Parathyroid adenoma (tissue), 2 donors: Measurements from ENCODE around the gene DOCK10.

ENCODE experiments used
- H2AFZ ChIP-seq: fragments of 300-600 bp; sonication (generic); one replicate; pipeline ENCODE4 v1.7.0; 2017; ENCODE audit warnings: antibody characterized with exemption, mild to moderate bottlenecking
- H3K27ac ChIP-seq: fragments of 300-600 bp; sonication (generic); one replicate; pipeline ENCODE4 v1.7.0; 2017
- H3K27me3 ChIP-seq: fragments of 300-600 bp; sonication (generic); one replicate; pipeline ENCODE4 v1.7.0; 2017; ENCODE audit warnings: low read length; ENCODE audit not compliant: control insufficient read depth, insufficient read depth
- H3K36me3 ChIP-seq: fragments of 300-600 bp; sonication (generic); one replicate; pipeline ENCODE4 v1.7.0; 2017; ENCODE audit warnings: low read length; ENCODE audit not compliant: control insufficient read depth, insufficient read depth
- H3K4me1 ChIP-seq: fragments of 300-600 bp; sonication (generic); one replicate; pipeline ENCODE4 v1.7.0; 2017; ENCODE audit warnings: control low read depth
- H3K4me2 ChIP-seq: fragments of 300-600 bp; sonication (generic); one replicate; pipeline ENCODE4 v1.7.0; 2017; ENCODE audit warnings: low read length
- H3K4me3 ChIP-seq: fragments of 300-600 bp; sonication (generic); one replicate; pipeline ENCODE4 v1.7.0; 2017; ENCODE audit warnings: low read depth, low read length
- H3K79me2 ChIP-seq: fragments of 300-600 bp; sonication (generic); one replicate; pipeline ENCODE4 v1.7.0; 2017; ENCODE audit warnings: control low read depth
- H3K9ac ChIP-seq: fragments of 300-600 bp; sonication (generic); one replicate; pipeline ENCODE4 v1.7.0; 2017; ENCODE audit warnings: mild to moderate bottlenecking
- H3K9me3 ChIP-seq: fragments of 300-600 bp; sonication (generic); one replicate; pipeline ENCODE4 v1.7.0; 2017; ENCODE audit warnings: low read length; ENCODE audit not compliant: control insufficient read depth
- CTCF ChIP-seq: fragments of 300-600 bp; sonication (generic); IDR thresholded peaks from one replicate; pipeline ENCODE4 v1.7.0; 2017; ENCODE audit warnings: antibody characterized with exemption, mild to moderate bottlenecking
- donor health status: primary hyperparathyroidism.

The DOCK10 gene

GRCh38 chr2:224833986-224834385 is 208.3 kb downstream of the DOCK10 start:
- TF ChIP-seq CTCF = no peak
- Histone ChIP-seq H3K36me3 (no peaks in the 10 kb centered on the region), H3K27me3 (no peaks in the 10 kb centered on the region), H2AFZ (no peak overlapping the region), H3K9me3 (no peaks in the 10 kb centered on the region), H3K4me1 (no peaks in the 10 kb centered on the region), H3K4me3 (no peak overlapping the region), H3K9ac (no peak overlapping the region), H3K79me2 (no peaks in the 10 kb centered on the region), H3K27ac (no peak overlapping the region), H3K4me2 (no peak overlapping the region)

- no peak overlapping the region for H3K9ac ChIP-seq
- H3K9me3 ChIP-seq = no peaks in the 10 kb centered on the region
- no peak overlapping the region for H3K4me3 ChIP-seq
- H3K27me3 ChIP-seq = no peaks in the 10 kb centered on the region
- H3K36me3 ChIP-seq = no peaks in the 10 kb centered on the region
- no peak overlapping the region for H3K4me2 ChIP-seq
- H3K27ac ChIP-seq = no peak overlapping the region
- no peak overlapping the region for H2AFZ ChIP-seq
- H3K4me1 ChIP-seq = no peaks in the 10 kb centered on the region
- H3K79me2 ChIP-seq = no peaks in the 10 kb centered on the region
- no peak for TF ChIP-seq CTCF
These were observed 210.1 kb downstream of the DOCK10 start for GRCh38 chr2:224832207-224832606.

- H3K4me2 ChIP-seq = no peak overlapping the region
- no peaks in the 10 kb centered on the region for H3K9me3 ChIP-seq
- no peak for TF ChIP-seq CTCF
- no peak overlapping the region for H2AFZ ChIP-seq
- H3K4me3 ChIP-seq = no peak overlapping the region
- no peak overlapping the region for H3K9ac ChIP-seq
- no peak overlapping the region for H3K27ac ChIP-seq
- no peaks in the 10 kb centered on the region for H3K27me3 ChIP-seq
- no peaks in the 10 kb centered on the region for H3K36me3 ChIP-seq
- no peaks in the 10 kb centered on the region for H3K4me1 ChIP-seq
- H3K79me2 ChIP-seq = no peaks in the 10 kb centered on the region
These were observed 210.7 kb downstream of the DOCK10 start for GRCh38 chr2:224831530-224831929.

GRCh38 chr2:224820283-224820991 is 221.8 kb downstream of the DOCK10 start:
- no peaks in the 10 kb centered on the region for H3K9me3 ChIP-seq
- H3K36me3 ChIP-seq = no peaks in the 10 kb centered on the region
- H3K4me3 ChIP-seq = no peak overlapping the region
- H3K79me2 ChIP-seq = no peaks in the 10 kb centered on the region
- H3K27ac ChIP-seq = no peak overlapping the region
- TF ChIP-seq CTCF = no peak
- no peak overlapping the region for H2AFZ ChIP-seq
- no peak overlapping the region for H3K4me2 ChIP-seq
- no peaks in the 10 kb centered on the region for H3K4me1 ChIP-seq
- no peaks in the 10 kb centered on the region for H3K27me3 ChIP-seq
- no peak overlapping the region for H3K9ac ChIP-seq

- Histone ChIP-seq H3K4me3 (no peak overlapping the region), H3K27ac (no peak overlapping the region), H3K4me2 (no peak overlapping the region), H3K36me3 (no peaks in the 10 kb centered on the region), H3K4me1 (no peaks in the 10 kb centered on the region), H3K79me2 (no peaks in the 10 kb centered on the region), H3K27me3 (no peaks in the 10 kb centered on the region), H2AFZ (no peak overlapping the region), H3K9me3 (no peaks in the 10 kb centered on the region), H3K9ac (no peak overlapping the region)
- no peak for TF ChIP-seq CTCF
These were observed 223.2 kb downstream of the DOCK10 start for GRCh38 chr2:224819075-224819474.
